ENCODE measurements around the gene FMO4.

Gene FMO4

GRCh38 chr1:171313319-171313834 lies 606 bp upstream of the FMO4 start:
- peak overlapping the region; percentile 14 for H3K4me2 ChIP-seq (ENCODE audit: low read length, poor library complexity, severe bottlenecking)
- H3K79me1 ChIP-seq (replicated peaks; ENCODE audit: low read length, poor library complexity, severe bottlenecking): no peaks in the 10 kb centered on the region
- no peaks in the 10 kb centered on the region for H3K9me3 ChIP-seq (ENCODE audit: control insufficient read depth, low read length)

GRCh38 chr1:171329251-171329650 lies 15.3 kb downstream of the FMO4 start:
- H3K4me2 ChIP-seq (ENCODE audit: low read length, poor library complexity, severe bottlenecking): no peak overlapping the region
- no peak overlapping the region for H2BK5ac ChIP-seq (ENCODE audit: low read depth, low read length, poor library complexity, severe bottlenecking)
- H3K27ac ChIP-seq (ENCODE audit: low read length, poor library complexity, severe bottlenecking): no peak overlapping the region
- no peaks in the 10 kb centered on the region for H3K9me3 ChIP-seq (ENCODE audit: control insufficient read depth, low read length)
- no peak for DNase-seq
- H3K18ac ChIP-seq (ENCODE audit: low read depth in 1 of 2, low read length in 2 of 2): no peak overlapping the region
- H3K14ac ChIP-seq (ENCODE audit: low read length in 2 of 2): no peak overlapping the region
- no peak overlapping the region for H4K91ac ChIP-seq (ENCODE audit: low read length)
- no peaks in the 10 kb centered on the region for H3K79me1 ChIP-seq (replicated peaks; ENCODE audit: low read length, poor library complexity, severe bottlenecking)
- no peak overlapping the region for H2BK15ac ChIP-seq (ENCODE audit: low read depth, poor library complexity, severe bottlenecking)
- no peaks in the 10 kb centered on the region for H3K36me3 ChIP-seq (ENCODE audit: control insufficient read depth in 1 of 2, insufficient read depth in 2 of 2, low read depth in 1 of 2, low read length in 2 of 2)
- 86% methylated on average over 7 of the region's 7 CpGs for WGBS
- no peak overlapping the region for H3K4ac ChIP-seq (ENCODE audit: low read depth in 1 of 2, low read length in 2 of 2)
- H2BK120ac ChIP-seq (ENCODE audit: low read depth, low read length): no peak overlapping the region
- H4K8ac ChIP-seq (ENCODE audit: low read length): no peak overlapping the region
- H3K4me3 ChIP-seq (ENCODE audit: insufficient read depth in 1 of 2, low read depth in 1 of 2, low read length in 2 of 2): no peak overlapping the region
- H2AFZ ChIP-seq (ENCODE audit: low read depth, low read length): no peak overlapping the region
- H3K27me3 ChIP-seq (ENCODE audit: control insufficient read depth in 1 of 2, insufficient read depth in 1 of 2, low read length in 2 of 2): no peaks in the 10 kb centered on the region
- no peak overlapping the region for H3K23ac ChIP-seq (ENCODE audit: low read length in 2 of 2)
- no peak overlapping the region for H2BK12ac ChIP-seq (ENCODE audit: low read length in 2 of 2)
- H2AK5ac ChIP-seq (ENCODE audit: low read length, severe bottlenecking): no peak overlapping the region
- H3K9ac ChIP-seq (ENCODE audit: low read length): no peak overlapping the region
- no peaks in the 10 kb centered on the region for H3K4me1 ChIP-seq (ENCODE audit: control insufficient read depth, insufficient read depth, low read depth, low read length)

More at GRCh38 chr1:171313319-171313834, 606 bp upstream of the FMO4 start:
- no peak overlapping the region for H4K91ac ChIP-seq (ENCODE audit: low read length)
- H3K4me1 ChIP-seq (ENCODE audit: control insufficient read depth, insufficient read depth, low read depth, low read length): no peaks in the 10 kb centered on the region
- no peak for DNase-seq
- H2BK15ac ChIP-seq (ENCODE audit: low read depth, poor library complexity, severe bottlenecking): no peak overlapping the region
- no peak overlapping the region for H2BK5ac ChIP-seq (ENCODE audit: low read depth, low read length, poor library complexity, severe bottlenecking)
- peak overlapping the region; percentile 35 for H3K27ac ChIP-seq (ENCODE audit: low read length, poor library complexity, severe bottlenecking)
- H4K8ac ChIP-seq (ENCODE audit: low read length): no peak overlapping the region
- H3K36me3 ChIP-seq (ENCODE audit: control insufficient read depth in 1 of 2, insufficient read depth in 2 of 2, low read depth in 1 of 2, low read length in 2 of 2): no peaks in the 10 kb centered on the region
- H2BK12ac ChIP-seq (ENCODE audit: low read length in 2 of 2): peak overlapping the region in 1 of 2 experiments; percentile 54
- peak overlapping the region; percentile 54 for H3K9ac ChIP-seq (ENCODE audit: low read length)
- H3K14ac ChIP-seq (ENCODE audit: low read length in 2 of 2): no peak overlapping the region
- H3K4ac ChIP-seq (ENCODE audit: low read depth in 1 of 2, low read length in 2 of 2): no peak overlapping the region
- H3K18ac ChIP-seq (ENCODE audit: low read depth in 1 of 2, low read length in 2 of 2): no peak overlapping the region
- no peak overlapping the region for H3K4me3 ChIP-seq (ENCODE audit: insufficient read depth in 1 of 2, low read depth in 1 of 2, low read length in 2 of 2)
- no peak overlapping the region for H2AFZ ChIP-seq (ENCODE audit: low read depth, low read length)
- no peak overlapping the region for H2AK5ac ChIP-seq (ENCODE audit: low read length, severe bottlenecking)
- no peak overlapping the region for H2BK120ac ChIP-seq (ENCODE audit: low read depth, low read length)
- no peaks in the 10 kb centered on the region for H3K27me3 ChIP-seq (ENCODE audit: control insufficient read depth in 1 of 2, insufficient read depth in 1 of 2, low read length in 2 of 2)
- 33% methylated on average over 1 of the region's 1 CpG for WGBS
- no peak overlapping the region for H3K23ac ChIP-seq (ENCODE audit: low read length in 2 of 2)

- H3K27me3 ChIP-seq (ENCODE audit: control insufficient read depth in 1 of 2, insufficient read depth in 1 of 2, low read length in 2 of 2): peaks cover 0 to 4% of the 10 kb centered on the region in 2 experiments
- H4K91ac ChIP-seq (ENCODE audit: low read length): no peak overlapping the region
- no peak overlapping the region for H2BK12ac ChIP-seq (ENCODE audit: low read length in 2 of 2)
- no peak overlapping the region for H4K8ac ChIP-seq (ENCODE audit: low read length)
- H2BK5ac ChIP-seq (ENCODE audit: low read depth, low read length, poor library complexity, severe bottlenecking): no peak overlapping the region
- WGBS: 86% methylated on average over 1 of the region's 1 CpG
- no peak overlapping the region for H2BK15ac ChIP-seq (ENCODE audit: low read depth, poor library complexity, severe bottlenecking)
- H2AFZ ChIP-seq (ENCODE audit: low read depth, low read length): no peak overlapping the region
- H3K18ac ChIP-seq (ENCODE audit: low read depth in 1 of 2, low read length in 2 of 2): no peak overlapping the region
- DNase-seq: no peak
- H3K4me2 ChIP-seq (ENCODE audit: low read length, poor library complexity, severe bottlenecking): no peak overlapping the region
- H3K27ac ChIP-seq (ENCODE audit: low read length, poor library complexity, severe bottlenecking): no peak overlapping the region
- no peak overlapping the region for H2BK120ac ChIP-seq (ENCODE audit: low read depth, low read length)
- H3K9ac ChIP-seq (ENCODE audit: low read length): peak overlapping the region; percentile 0
- H3K79me1 ChIP-seq (replicated peaks; ENCODE audit: low read length, poor library complexity, severe bottlenecking): no peaks in the 10 kb centered on the region
- no peak overlapping the region for H3K14ac ChIP-seq (ENCODE audit: low read length in 2 of 2)
- H3K4me1 ChIP-seq (ENCODE audit: control insufficient read depth, insufficient read depth, low read depth, low read length): no peaks in the 10 kb centered on the region
- H3K23ac ChIP-seq (ENCODE audit: low read length in 2 of 2): no peak overlapping the region
- H3K36me3 ChIP-seq (ENCODE audit: control insufficient read depth in 1 of 2, insufficient read depth in 2 of 2, low read depth in 1 of 2, low read length in 2 of 2): no peaks in the 10 kb centered on the region
- H2AK5ac ChIP-seq (ENCODE audit: low read length, severe bottlenecking): no peak overlapping the region
- no peaks in the 10 kb centered on the region for H3K9me3 ChIP-seq (ENCODE audit: control insufficient read depth, low read length)
- no peak overlapping the region for H3K4ac ChIP-seq (ENCODE audit: low read depth in 1 of 2, low read length in 2 of 2)
- no peak overlapping the region for H3K4me3 ChIP-seq (ENCODE audit: insufficient read depth in 1 of 2, low read depth in 1 of 2, low read length in 2 of 2)
Observed at GRCh38 chr1:171334024-171334640, 20.1 kb downstream of the FMO4 start.

GRCh38 chr1:171335964-171336363 lies 22.0 kb downstream of the FMO4 start:
- no peaks in the 10 kb centered on the region for H3K9me3 ChIP-seq (ENCODE audit: control insufficient read depth, low read length)
- DNase-seq: no peak
- H3K23ac ChIP-seq (ENCODE audit: low read length in 2 of 2): no peak overlapping the region
- H3K27ac ChIP-seq (ENCODE audit: low read length, poor library complexity, severe bottlenecking): no peak overlapping the region
- no peak overlapping the region for H2AFZ ChIP-seq (ENCODE audit: low read depth, low read length)
- no peaks in the 10 kb centered on the region for H3K4me1 ChIP-seq (ENCODE audit: control insufficient read depth, insufficient read depth, low read depth, low read length)
- H3K27me3 ChIP-seq (ENCODE audit: control insufficient read depth in 1 of 2, insufficient read depth in 1 of 2, low read length in 2 of 2): peaks cover 0 to 4% of the 10 kb centered on the region in 2 experiments
- H3K9ac ChIP-seq (ENCODE audit: low read length): no peak overlapping the region
- H3K4me3 ChIP-seq (ENCODE audit: insufficient read depth in 1 of 2, low read depth in 1 of 2, low read length in 2 of 2): no peak overlapping the region
- no peak overlapping the region for H3K4ac ChIP-seq (ENCODE audit: low read depth in 1 of 2, low read length in 2 of 2)
- no peak overlapping the region for H3K14ac ChIP-seq (ENCODE audit: low read length in 2 of 2)
- no peak overlapping the region for H4K91ac ChIP-seq (ENCODE audit: low read length)
- H3K36me3 ChIP-seq (ENCODE audit: control insufficient read depth in 1 of 2, insufficient read depth in 2 of 2, low read depth in 1 of 2, low read length in 2 of 2): no peaks in the 10 kb centered on the region
- H3K18ac ChIP-seq (ENCODE audit: low read depth in 1 of 2, low read length in 2 of 2): no peak overlapping the region
- no peak overlapping the region for H2BK15ac ChIP-seq (ENCODE audit: low read depth, poor library complexity, severe bottlenecking)
- 73% methylated on average over 1 of the region's 1 CpG for WGBS
- H2BK120ac ChIP-seq (ENCODE audit: low read depth, low read length): no peak overlapping the region
- no peak overlapping the region for H2BK5ac ChIP-seq (ENCODE audit: low read depth, low read length, poor library complexity, severe bottlenecking)
- no peaks in the 10 kb centered on the region for H3K79me1 ChIP-seq (replicated peaks; ENCODE audit: low read length, poor library complexity, severe bottlenecking)
- H2BK12ac ChIP-seq (ENCODE audit: low read length in 2 of 2): no peak overlapping the region
- H4K8ac ChIP-seq (ENCODE audit: low read length): no peak overlapping the region
- H3K4me2 ChIP-seq (ENCODE audit: low read length, poor library complexity, severe bottlenecking): no peak overlapping the region
- no peak overlapping the region for H2AK5ac ChIP-seq (ENCODE audit: low read length, severe bottlenecking)
